ENCODE results near the gene VPS11. TPM values are rescaled to one million over a fixed set of nuclear protein-coding genes. Genes with fewer than 3 reads are reported as not detected.
A peak's percentile ranks its signal among the peaks of the same experiment; 100 is the strongest.

Gene VPS11
- total and polyA plus RNA-seq, 10 of the 15 experiments (the other 5 are each of a cell fraction or from before 2014, with no cell fraction given), result 15.8 to 26.4 (median 24.5) TPM

- no peak for TF ChIP-seq PBX3 (IDR thresholded peaks at IDR 0.05; ENCODE audit: insufficient replicate concordance, low read depth, low read length)
- no peak for TF ChIP-seq JUNB (IDR thresholded peaks at IDR 0.05)
- peak; percentile 80; the same call in 2 of the 3 replicates for TF ChIP-seq POU2F2 (IDR thresholded peaks at IDR 0.05; ENCODE audit: borderline replicate concordance, low read depth, low read length)
- TF ChIP-seq PAX8 (IDR thresholded peaks at IDR 0.05), result no peak
- peak; percentile 68 for TF ChIP-seq SIX5 (IDR thresholded peaks at IDR 0.05; ENCODE audit: low read depth, low read length, severe bottlenecking)
- peak; percentile 96 for TF ChIP-seq TAF1 (IDR thresholded peaks at IDR 0.05; ENCODE audit: borderline replicate concordance, low read depth, low read length)
- peak; percentile 98 for TF ChIP-seq ZBTB40 (IDR thresholded peaks at IDR 0.05; ENCODE audit: borderline replicate concordance)
- TF ChIP-seq POLR2A (IDR thresholded peaks at IDR 0.05; ENCODE audit: low read depth, low read length), result peak; percentile 95
- peak; percentile 18; the same call in 1 of the 2 replicates for TF ChIP-seq PAX5 (IDR thresholded peaks at IDR 0.05; ENCODE audit: borderline replicate concordance, low read depth, low read length)
- peak; percentile 59; the same call in 1 of the 2 replicates for TF ChIP-seq POLR2AphosphoS2 (IDR thresholded peaks at IDR 0.05; ENCODE audit: low read depth, low read length)
- TF ChIP-seq CBX5 (IDR thresholded peaks at IDR 0.05; ENCODE audit: low read depth), result no peak
- TF ChIP-seq USF2 (IDR thresholded peaks at IDR 0.05; ENCODE audit: borderline replicate concordance, low read depth, low read length), result no peak
- TF ChIP-seq BCL11A (IDR thresholded peaks at IDR 0.05; ENCODE audit: low read depth, low read length), result no peak
- no peak for TF ChIP-seq IRF4 (IDR thresholded peaks at IDR 0.05; ENCODE audit: low read depth, low read length)
- TF ChIP-seq EGR1 (IDR thresholded peaks at IDR 0.05; ENCODE audit: borderline replicate concordance in 1 of 2, low read depth in 2 of 2, low read length in 2 of 2), result peak in 1 of 2 experiments; percentile 73; a peak in 2 of 3 replicates
- TF ChIP-seq ZSCAN29 (IDR thresholded peaks at IDR 0.05), result no peak
- peak; percentile 77 for TF ChIP-seq NKRF (conservative IDR thresholded peaks at IDR 0.05)
- peak; percentile 94 for TF ChIP-seq MTA2 (IDR thresholded peaks at IDR 0.05; ENCODE audit: low read depth)
- peak; percentile 66; the same call in 1 of the 2 replicates for TF ChIP-seq ATF7 (IDR thresholded peaks at IDR 0.05; ENCODE audit: low read depth)
- TF ChIP-seq MEF2A (IDR thresholded peaks at IDR 0.05; ENCODE audit: insufficient read depth, low read depth, low read length), result 0 out of 2 replicates have a peak, but pooled peaks have one; percentile 32
Observed at GRCh38 chr11:119018074-119018938, 49.3 kb upstream of the VPS11 start, which contains the start of the genes RPS25 and TRAPPC4 (continued).

All from GM12878 (cell line).